Stimulated activated CD4-positive, alpha-beta T cell treated with anti-CD3 and anti-CD28 coated beads, Interleukin-12 subunit alpha, Interleukin-12 subunit beta, amount 100 ng/mL, for 4 hours (primary cell): ENCODE results near the gene ASB7.
"Not testable (repeated sequence)": the region's sequence is repeated elsewhere in the genome, so short reads cannot be mapped to it uniquely, and the experiment has no call there.

ENCODE experiments used
- DNase-seq: peaks from one replicate; pipeline ENCODE4 v3.0.0-alpha.2; 2020

The ASB7 gene

DNA sequence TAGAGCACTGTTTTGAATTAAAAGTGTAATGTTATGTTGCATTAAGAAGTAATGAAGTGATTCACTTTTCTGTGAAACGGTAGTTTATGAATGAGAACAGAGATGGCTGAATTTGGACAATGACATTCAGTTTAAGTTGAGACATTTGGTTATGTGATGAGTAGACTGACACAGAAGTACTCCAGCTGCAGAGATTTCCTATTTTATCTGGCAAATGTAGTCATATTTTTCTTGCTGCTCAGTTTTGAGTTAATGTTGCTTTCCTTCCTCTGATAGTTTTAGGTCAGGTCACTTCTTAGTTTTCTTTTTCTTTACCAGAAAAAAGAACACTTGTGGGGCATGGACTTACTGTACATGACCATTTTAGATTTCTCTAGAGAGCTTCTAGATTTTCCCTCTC is 51.2 kb downstream of the ASB7 start:
- DNase-seq = no peak

GRCh38 chr15:100658895-100659294 is 56.5 kb downstream of the ASB7 start:
- DNase-seq = no peak

- DNase-seq = no peak
These were observed 58.8 kb downstream of the ASB7 start for GRCh38 chr15:100661156-100661555.

DNA sequence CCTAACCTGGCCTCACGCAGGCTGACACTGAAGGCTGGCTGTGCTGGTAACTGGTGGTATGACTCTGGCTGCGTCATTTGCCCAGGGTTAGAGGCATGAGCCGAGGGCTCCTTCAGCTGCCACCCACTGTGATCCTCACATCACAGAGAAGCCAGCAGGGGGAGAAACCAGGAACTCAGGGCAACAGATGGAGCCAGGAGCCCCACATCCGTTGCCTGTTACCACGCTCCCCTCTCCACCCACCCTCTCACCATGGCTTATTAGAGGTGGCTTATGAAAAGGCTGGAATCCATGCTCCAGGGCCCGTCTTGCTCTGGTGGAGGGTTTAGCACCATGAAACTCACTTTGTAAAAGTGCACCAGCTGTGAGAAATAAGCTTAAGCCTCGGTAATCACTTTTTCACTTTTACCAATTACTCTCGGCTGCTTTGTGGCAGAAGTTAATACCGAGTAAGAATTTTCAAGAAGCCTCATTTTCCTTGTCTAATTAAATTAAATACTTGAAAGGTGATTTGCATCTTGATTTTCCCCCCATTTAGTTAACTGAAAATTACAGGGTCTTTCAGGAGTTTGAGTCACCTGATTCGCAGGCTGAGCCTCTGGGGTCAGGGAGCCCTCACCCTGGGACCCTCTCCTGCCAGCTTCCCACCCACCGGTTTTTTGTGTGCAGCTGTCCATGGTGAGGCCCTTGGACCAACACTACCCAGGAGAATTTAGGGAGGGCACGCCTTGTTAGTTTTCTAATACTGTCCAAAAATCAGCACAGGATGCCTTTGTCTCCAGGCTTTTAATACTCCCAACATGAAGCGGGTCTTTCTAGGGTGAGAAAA is 60.9 kb downstream of the ASB7 start:
- DNase-seq = no peak

- DNase-seq = no peak
These were observed 61.5 kb downstream of the ASB7 start for GRCh38 chr15:100663915-100664281.

DNA sequence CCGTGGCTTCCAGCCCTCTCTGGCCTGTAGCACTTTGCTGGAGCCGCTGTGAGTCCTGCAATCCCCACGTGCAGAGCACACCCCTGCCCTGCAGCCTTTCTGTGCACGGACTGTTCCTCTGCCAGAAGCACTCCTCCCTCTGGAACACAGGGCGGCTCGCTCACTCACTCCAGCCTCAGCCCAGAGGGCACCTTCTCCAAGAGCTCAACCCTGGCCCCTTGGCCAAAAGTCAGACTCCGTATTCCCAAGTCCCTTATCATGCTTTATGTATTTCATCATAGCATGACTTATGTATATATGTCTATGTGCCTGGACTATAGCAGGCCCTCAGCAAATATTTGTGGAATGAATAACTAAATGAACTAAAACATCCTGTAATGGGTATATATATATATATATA is 63.2 kb downstream of the ASB7 start:
- no peak for DNase-seq

- DNase-seq = no peak
These were observed 65.3 kb downstream of the ASB7 start for GRCh38 chr15:100667405-100668347.

DNA sequence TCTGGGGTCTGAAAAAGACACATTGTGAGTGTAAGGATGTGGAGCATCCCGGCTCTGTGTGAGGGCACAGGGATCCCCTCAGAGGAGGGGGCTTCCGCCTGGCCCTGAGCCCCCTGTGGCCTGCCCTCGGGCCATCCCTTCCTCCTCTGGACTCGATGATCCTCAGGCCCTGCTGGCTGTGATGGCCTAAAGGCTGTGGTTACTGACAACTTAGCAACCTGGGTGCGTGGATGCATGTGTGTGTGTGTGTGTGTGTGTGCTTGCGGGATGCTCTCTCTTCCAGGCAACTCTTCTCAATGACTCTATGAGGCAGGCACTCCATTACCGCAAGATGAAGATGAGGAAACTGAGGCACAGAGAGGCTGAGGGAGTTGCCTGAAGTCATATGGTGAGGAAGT is 66.0 kb downstream of the ASB7 start:
- no peak for DNase-seq

- no peak for DNase-seq
These were observed 66.9 kb downstream of the ASB7 start for GRCh38 chr15:100669260-100669659.

DNA sequence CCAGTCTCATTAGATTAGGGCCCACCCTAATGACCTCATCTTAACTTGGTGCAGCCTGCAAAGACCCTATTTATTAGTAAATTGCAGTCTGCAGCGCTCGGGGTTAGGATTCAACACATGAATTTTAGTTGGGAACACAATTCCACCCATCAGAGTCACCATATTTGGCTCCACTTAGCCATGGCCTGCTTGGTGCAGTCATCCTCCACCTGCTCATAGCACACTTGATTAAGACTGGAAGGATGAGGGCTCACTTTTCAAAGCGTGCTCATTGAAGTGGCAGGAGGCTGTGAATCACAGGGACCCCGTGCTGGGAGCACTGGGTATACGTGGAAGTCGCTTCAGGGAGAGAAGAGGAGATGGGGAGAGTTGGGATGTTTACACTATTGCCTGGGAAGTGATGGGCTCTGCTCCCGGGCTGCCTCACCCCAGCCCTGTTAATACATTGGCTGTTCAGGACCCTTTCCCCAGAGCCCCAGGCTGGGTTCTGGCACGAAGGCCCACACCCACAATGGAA is 68.2 kb downstream of the ASB7 start:
- no peak for DNase-seq

DNA sequence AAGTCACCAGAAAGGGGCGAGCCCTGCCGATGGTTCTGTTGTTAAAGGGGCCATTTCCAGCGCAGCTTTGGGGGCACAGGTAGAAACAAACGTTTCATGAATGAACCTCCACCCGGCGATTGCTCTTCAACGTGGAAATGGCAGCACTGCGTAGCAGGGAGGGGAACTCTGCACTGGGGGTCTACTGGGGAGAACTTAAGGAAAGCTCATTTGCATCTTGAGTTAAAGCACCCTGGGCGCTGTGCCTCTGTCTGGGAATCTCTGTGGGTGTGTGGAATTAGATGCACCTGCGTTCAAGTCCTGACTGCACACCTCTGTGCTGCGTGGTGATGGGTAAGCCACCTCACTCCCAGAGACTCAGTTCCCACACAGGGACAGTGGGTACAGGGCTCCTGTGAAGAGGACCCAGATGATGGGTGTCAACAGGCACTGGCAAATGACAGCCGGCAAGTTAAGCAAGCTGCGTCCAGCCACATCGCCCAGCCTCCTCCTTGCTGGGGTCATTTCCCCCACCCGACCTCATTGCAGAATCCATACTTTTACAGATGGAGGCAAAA is 68.8 kb downstream of the ASB7 start:
- DNase-seq = no peak

- no peak for DNase-seq
These were observed 69.6 kb downstream of the ASB7 start for GRCh38 chr15:100671858-100672543.

DNA sequence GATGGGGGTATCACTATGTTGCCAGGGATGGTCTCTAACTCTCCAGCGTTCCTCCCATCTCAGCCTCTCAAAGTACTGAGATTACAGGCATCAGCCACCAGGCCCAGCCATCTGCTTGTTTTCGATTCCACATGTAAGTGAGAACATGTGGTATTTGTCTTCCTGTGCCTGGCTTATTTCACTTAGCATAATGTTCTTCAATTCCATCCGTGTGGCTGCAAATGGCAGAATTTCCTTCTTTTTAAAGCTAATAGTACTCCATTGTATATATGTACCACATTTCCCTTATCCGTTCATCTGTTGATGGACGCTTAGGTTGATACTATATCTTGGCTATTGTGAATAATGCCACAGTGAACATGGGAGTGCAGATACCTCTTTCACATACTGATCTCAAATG is 70.6 kb downstream of the ASB7 start:
- DNase-seq = no peak

DNA sequence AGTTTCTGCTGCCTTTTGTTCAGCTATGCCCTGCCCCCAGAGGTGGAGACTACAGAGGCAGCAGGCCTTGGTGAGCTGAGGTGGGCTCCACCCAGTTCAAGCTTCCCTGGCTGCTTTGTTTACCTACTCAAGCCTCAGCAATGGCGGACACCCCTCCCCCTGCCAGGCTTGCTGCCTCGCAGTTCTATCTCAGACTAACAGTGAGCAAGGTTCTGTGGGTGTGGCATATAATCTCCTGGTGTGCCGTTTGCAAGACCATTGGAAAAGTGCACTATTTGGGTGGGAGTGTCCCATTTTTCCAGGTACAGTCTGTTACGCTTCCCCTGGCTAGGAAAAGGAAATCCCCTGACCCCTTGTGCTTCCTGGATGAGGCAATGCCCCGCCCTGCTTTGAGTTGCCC is 76.8 kb downstream of the ASB7 start:
- DNase-seq = not testable (repeated sequence)

DNA sequence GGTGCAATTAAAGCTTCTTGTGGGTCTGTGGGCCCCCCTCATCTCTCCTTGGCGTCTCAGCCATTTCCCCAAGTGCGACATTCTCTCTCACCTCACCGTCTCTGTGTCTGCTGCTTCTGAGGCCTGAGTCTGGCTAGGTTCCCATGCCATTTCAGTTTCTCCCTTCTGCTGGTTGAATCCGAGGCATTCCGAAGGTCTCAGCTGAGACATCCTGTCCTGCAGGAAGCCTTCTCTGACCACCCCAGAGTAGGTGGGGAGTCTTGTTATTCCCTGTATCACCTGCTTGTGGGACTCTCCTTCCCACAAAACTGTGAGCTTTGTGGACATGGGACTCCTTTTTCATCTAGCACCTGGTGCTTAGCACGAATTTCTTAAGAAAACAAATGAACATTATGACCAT is 78.3 kb downstream of the ASB7 start:
- DNase-seq = no peak

DNA sequence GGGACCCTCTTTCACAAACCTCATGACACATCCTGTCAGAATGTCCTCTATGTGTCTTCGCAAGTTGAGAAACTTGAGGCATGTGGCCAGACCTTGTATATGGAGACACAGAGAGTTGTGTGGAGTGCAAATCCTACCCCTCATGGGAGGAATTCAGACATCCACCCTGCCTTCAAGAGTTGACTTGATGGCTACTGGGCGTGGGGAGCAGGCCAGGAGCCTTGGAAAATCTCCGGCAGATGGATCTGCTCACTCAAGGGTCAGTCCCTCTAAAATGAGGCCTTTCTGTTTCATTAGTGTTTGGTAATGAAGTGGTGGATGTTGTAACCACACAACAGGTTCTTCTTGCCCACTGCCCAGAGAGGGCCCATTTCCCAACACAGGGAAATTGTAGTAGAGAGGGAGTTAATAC is 79.0 kb downstream of the ASB7 start:
- no peak for DNase-seq

GRCh38 chr15:100682468-100682867 is 80.1 kb downstream of the ASB7 start:
- no peak for DNase-seq

GRCh38 chr15:100683434-100683833 is 81.0 kb downstream of the ASB7 start:
- DNase-seq = no peak

DNA sequence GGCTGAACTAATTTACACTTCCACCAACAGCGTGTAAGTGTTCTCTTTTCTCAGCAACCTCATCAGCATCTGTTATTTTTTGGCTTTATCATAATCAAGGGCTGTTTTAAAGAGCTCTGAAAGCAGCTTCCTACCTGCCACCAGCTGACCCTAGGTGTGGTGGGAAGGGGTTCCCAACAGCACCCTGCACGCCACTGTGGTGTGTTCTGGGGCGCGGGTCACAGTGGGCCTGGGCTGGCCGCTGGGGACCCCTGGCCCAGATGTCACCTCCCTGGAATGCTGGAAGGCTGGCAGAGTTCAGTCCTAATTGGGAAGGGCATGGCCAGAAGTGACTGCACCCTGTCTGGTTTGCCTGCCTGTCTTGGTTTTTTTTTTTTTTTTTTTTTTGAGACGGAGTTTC is 82.2 kb downstream of the ASB7 start:
- no peak for DNase-seq

- DNase-seq = no peak
These were observed 83.8 kb downstream of the ASB7 start for GRCh38 chr15:100686021-100686724.

DNA sequence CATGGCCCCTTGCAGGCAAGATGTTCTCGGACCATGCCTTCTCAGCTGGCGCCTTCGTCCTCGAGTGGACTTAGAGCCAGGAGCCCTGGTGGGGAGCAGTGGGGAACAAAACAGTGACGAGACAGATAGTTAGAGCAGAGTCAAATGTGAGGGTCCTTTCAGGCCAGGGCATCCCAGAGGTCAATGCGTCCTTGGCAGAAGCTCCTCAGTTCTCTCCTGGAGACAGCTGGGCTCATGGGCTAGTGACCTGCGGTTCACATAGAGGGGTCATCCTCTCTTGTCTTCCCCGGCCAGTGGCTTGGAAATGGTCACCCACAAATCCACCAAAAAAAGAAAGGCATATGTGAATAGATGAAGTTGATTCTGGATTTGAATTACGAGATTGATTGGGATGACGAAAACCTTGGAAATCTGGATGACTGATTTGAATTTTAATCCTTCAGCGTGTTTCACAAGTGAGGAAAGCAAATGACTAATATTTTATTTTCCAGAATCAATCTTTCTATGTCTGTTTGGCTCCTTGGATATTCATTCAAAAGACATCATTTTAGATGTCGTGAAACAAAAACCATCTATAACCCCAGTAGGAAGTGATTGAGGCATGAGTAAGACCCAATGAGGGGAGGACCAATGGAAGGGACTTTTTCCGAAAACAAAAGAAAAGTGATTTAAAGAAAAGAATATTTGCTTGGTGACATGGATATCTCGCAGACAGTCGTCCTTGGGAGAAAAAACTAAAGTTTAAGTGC is 84.5 kb downstream of the ASB7 start:
- no peak for DNase-seq
